PC-9 (cell line): Measurements from ENCODE around the gene C13orf46. TPM values are rescaled to one million over a fixed set of nuclear protein-coding genes. Genes with fewer than 3 reads are reported as not detected.

Experiments used
- BruUV-seq: library from RNA; stranded (reverse); fragments of 400-500 nt; replicated peaks from 2 replicates; lab custom pipeline; 2021; lab: Mats Ljungman, UMichigan
- CTCF ChIA-PET: fragments of 300-600 bp; sonication (Branson Sonifier 250); formaldehyde crosslinking; loops from one replicate; lab custom pipeline; 2022; ENCODE audit warnings: antibody characterized with exemption; lab: Charles Lee
- POLR2A ChIA-PET: fragments of 300-600 bp; sonication (Branson Sonifier 250); formaldehyde crosslinking; loops from one replicate; lab custom pipeline; 2022; ENCODE audit warnings: antibody characterized with exemption; ENCODE audit not compliant: unreplicated experiment; lab: Charles Lee
- DNase-seq, 2 experiments: peaks; one replicate each; pipeline versions ENCODE4 v3.0.0 to v3.0.0-alpha.2; 2015 to 2022; ENCODE audit warnings: mixed read lengths in 1 of 2
- H2AFZ ChIP-seq: fragments of 200-600 bp; sonication (generic); 2 replicates; pipeline ENCODE4 v1.8.1; 2017; ENCODE audit warnings: antibody characterized with exemption
- H3F3A ChIP-seq: fragments of 200-600 bp; sonication (generic); 2 replicates; pipeline ENCODE4 v1.8.1; 2017; ENCODE audit warnings: antibody characterized with exemption, mild to moderate bottlenecking, low read depth; ENCODE audit not compliant: insufficient read depth
- H3K27ac ChIP-seq: fragments of 200-600 bp; sonication (generic); 2 replicates; pipeline ENCODE4 v1.6.1; 2016; ENCODE audit warnings: mixed run types
- H3K27me3 ChIP-seq: fragments of 200-600 bp; sonication (generic); 2 replicates; pipeline ENCODE4 v1.6.1; 2016; ENCODE audit warnings: low read depth, mixed run types; ENCODE audit not compliant: insufficient read depth
- H3K36me3 ChIP-seq: fragments of 200-600 bp; sonication (generic); 2 replicates; pipeline ENCODE4 v1.6.1; 2016; ENCODE audit warnings: low read depth, mixed run types
- H3K4me1 ChIP-seq: fragments of 200-600 bp; sonication (generic); replicated peaks from 2 replicates; pipeline ENCODE4 v1.6.1; 2016; ENCODE audit warnings: mixed run types; ENCODE audit not compliant: insufficient read depth
- H3K4me2 ChIP-seq: fragments of 200-600 bp; sonication (generic); 2 replicates; pipeline ENCODE4 v1.6.1; 2017; ENCODE audit warnings: mixed run types
- H3K4me3 ChIP-seq: fragments of 200-600 bp; sonication (generic); 2 replicates; pipeline ENCODE4 v1.6.1; 2016; ENCODE audit warnings: mixed run types
- H3K79me2 ChIP-seq: fragments of 200-600 bp; sonication (generic); 2 replicates; pipeline ENCODE4 v1.6.1; 2017; ENCODE audit warnings: low read depth, mixed run types
- H3K9me2 ChIP-seq: fragments of 200-600 bp; sonication (generic); 2 replicates; pipeline ENCODE4 v1.8.1; 2017; ENCODE audit warnings: mild to moderate bottlenecking; ENCODE audit not compliant: insufficient read depth
- H3K9me3 ChIP-seq: fragments of 200-600 bp; sonication (generic); 2 replicates; pipeline ENCODE4 v1.8.1; 2016; ENCODE audit warnings: low read depth; ENCODE audit not compliant: insufficient read depth
- H4K20me1 ChIP-seq: fragments of 200-600 bp; sonication (generic); 2 replicates; pipeline ENCODE4 v1.8.1; 2017; ENCODE audit not compliant: insufficient read depth
- CTCF ChIP-seq: fragments of 200-600 bp; sonication (generic); conservative IDR thresholded peaks from 2 replicates; pipeline ENCODE4 v1.6.1; 2017; ENCODE audit warnings: mixed run types, antibody characterized with exemption, mild to moderate bottlenecking, moderate library complexity
- EZH2 ChIP-seq: fragments of 200-600 bp; sonication (generic); IDR thresholded peaks from 2 replicates; pipeline ENCODE4 v1.8.0; 2017; ENCODE audit warnings: antibody characterized with exemption, low read depth
- intact Hi-C: fragments of 100-400 bp; cut with micrococcal nuclease; formaldehyde crosslinking; loops from one replicate; pipeline ENCODE4 v1.10.0; 2022; ENCODE audit not compliant: unreplicated experiment
- total RNA-seq: library from RNA; stranded (reverse); gene quantifications from 2 replicates; pipeline ENCODE4 v1.2.3, GENCODE V29; 2021

The C13orf46 gene
- total RNA-seq, 1 experiment from 2014 or later, result 1.5 TPM

- peaks cover 58% of the 10 kb centered on the region for H3K27me3 ChIP-seq
- H4K20me1 ChIP-seq, result no peaks in the 10 kb centered on the region
- H3K27ac ChIP-seq, result no peak overlapping the region
- H3K79me2 ChIP-seq, result no peaks in the 10 kb centered on the region
- H3K4me1 ChIP-seq, result no peaks in the 10 kb centered on the region
- POLR2A ChIA-PET, result no interaction called here
- no peak for DNase-seq
- no peaks in the 10 kb centered on the region for H3K9me2 ChIP-seq
- no peaks in the 10 kb centered on the region for H3K36me3 ChIP-seq
- BruUV-seq, result no TSS peak
- no peak overlapping the region for H3K4me2 ChIP-seq
- no peaks in the 10 kb centered on the region for H3F3A ChIP-seq
- no peak overlapping the region for H2AFZ ChIP-seq
- CTCF ChIA-PET, result no interaction called here
- H3K9me3 ChIP-seq, result no peaks in the 10 kb centered on the region
- no peak for TF ChIP-seq CTCF
- no peak for TF ChIP-seq EZH2
- no peak overlapping the region for H3K4me3 ChIP-seq
- intact Hi-C loops, result no loop called here
These were observed 39.3 kb downstream of the C13orf46 start for GRCh38 chr13:113934576-113934975.

GRCh38 chr13:113933901-113934300 is 40.0 kb downstream of the C13orf46 start:
- Histone ChIP-seq H3K9me2 (no peaks in the 10 kb centered on the region), H3K4me1 (no peaks in the 10 kb centered on the region), H3K79me2 (no peaks in the 10 kb centered on the region), H2AFZ (no peak overlapping the region), H3K27ac (no peak overlapping the region), H3F3A (no peaks in the 10 kb centered on the region), H3K9me3 (no peaks in the 10 kb centered on the region), H4K20me1 (no peaks in the 10 kb centered on the region), H3K36me3 (no peaks in the 10 kb centered on the region), H3K4me3 (no peak overlapping the region), H3K27me3 (peaks cover 54% of the 10 kb centered on the region), H3K4me2 (no peak overlapping the region)
- intact Hi-C loops, result no loop called here
- ChIA-PET POLR2A (no interaction called here), CTCF (no interaction called here)
- no peak for DNase-seq
- BruUV-seq, result no TSS peak
- TF ChIP-seq CTCF (no peak), EZH2 (no peak)

- Histone ChIP-seq H3K4me2 (no peak overlapping the region), H3K9me3 (no peaks in the 10 kb centered on the region), H4K20me1 (no peaks in the 10 kb centered on the region), H2AFZ (no peak overlapping the region), H3K79me2 (no peaks in the 10 kb centered on the region), H3F3A (peaks cover 6% of the 10 kb centered on the region; the same call in 1 of the 2 replicates), H3K36me3 (no peaks in the 10 kb centered on the region), H3K4me1 (peaks cover 12% of the 10 kb centered on the region), H3K9me2 (no peaks in the 10 kb centered on the region), H3K27ac (no peak overlapping the region), H3K4me3 (no peak overlapping the region), H3K27me3 (peaks cover 42% of the 10 kb centered on the region)
- BruUV-seq, result no TSS peak
- TF ChIP-seq CTCF (no peak), EZH2 (no peak)
- intact Hi-C loops, result no loop called here
- DNase-seq, result no peak
- ChIA-PET CTCF (no interaction called here), POLR2A (no interaction called here)
These were observed 41.9 kb downstream of the C13orf46 start for GRCh38 chr13:113931841-113932459.
